H1 (cell line): ENCODE data around the gene VTI1B. TPM values are rescaled to one million over a fixed set of nuclear protein-coding genes. Genes with fewer than 3 reads are reported as not detected.

Source experiments
- CTCF ChIA-PET: fragments of 300-600 bp; sonication (Branson Sonifier 250); formaldehyde crosslinking; loops from one replicate; lab custom pipeline; 2021; ENCODE audit not compliant: partially characterized antibody; lab: Charles Lee
- POLR2A ChIA-PET: fragments of 300-600 bp; sonication (Branson Sonifier 250); formaldehyde crosslinking; loops from one replicate; lab custom pipeline; 2021; ENCODE audit warnings: inconsistent platforms; ENCODE audit not compliant: partially characterized antibody; lab: Charles Lee
- DNase-seq, 2 experiments: peaks; one replicate each; pipeline versions ENCODE4 v3.0.0 to v3.0.0-alpha.2; 2010 to 2022; ENCODE audit warnings: low spot score in 2 of 2, low read depth in 1 of 2, mixed read lengths in 1 of 2
- FAIRE-seq: peaks from 2 replicates; lab custom pipeline; 2011; peaks lifted over from hg19 to GRCh38; lab: Jason Lieb, UNC
- H2AFZ ChIP-seq: 2 replicates; pipeline ENCODE4 v1.8.1; 2012; ENCODE audit warnings: low read length, inconsistent platforms
- H2AK5ac ChIP-seq: 2 replicates; pipeline ENCODE4 v1.6.1; 2013; ENCODE audit warnings: low read depth, low read length
- H2BK120ac ChIP-seq: replicated peaks from 2 replicates; pipeline ENCODE3; 2013; ENCODE audit warnings: low read depth, low read length, inconsistent platforms
- H2BK12ac ChIP-seq: 2 replicates; pipeline ENCODE4 v1.6.1; 2013; ENCODE audit warnings: low read depth, low read length
- H2BK15ac ChIP-seq: 2 replicates; pipeline ENCODE4 v1.6.1; 2013; ENCODE audit warnings: low read length
- H2BK20ac ChIP-seq: 2 replicates; pipeline ENCODE4 v1.6.1; 2013; ENCODE audit warnings: low read length
- H2BK5ac ChIP-seq: 2 replicates; pipeline ENCODE4 v1.6.1; 2013; ENCODE audit warnings: low read depth, low read length
- H3K14ac ChIP-seq: 2 replicates; pipeline ENCODE4 v1.6.1; 2013; ENCODE audit warnings: inconsistent platforms; ENCODE audit not compliant: insufficient read length
- H3K18ac ChIP-seq: 2 replicates; pipeline ENCODE4 v1.6.1; 2013; ENCODE audit warnings: low read length; ENCODE audit errors: extremely low read depth
- H3K23ac ChIP-seq: 2 replicates; pipeline ENCODE4 v1.6.1; 2013; ENCODE audit warnings: inconsistent platforms; ENCODE audit not compliant: insufficient read length
- H3K23me2 ChIP-seq: 2 replicates; pipeline ENCODE4 v1.6.1; 2013; ENCODE audit warnings: low read depth, low read length
- H3K27ac ChIP-seq: 2 replicates; pipeline ENCODE4 v1.6.1; 2011; ENCODE audit warnings: low read depth, low read length, inconsistent platforms
- H3K27me3 ChIP-seq, 4 experiments: replicated peaks in 1 of 4; 1 replicate in 1 of 4; 2 replicates in 3 of 4; pipeline versions ENCODE4 v1.6.1 to v1.8.1; 2011 to 2013; ENCODE audit warnings: low read length in 3 of 4, mild to moderate bottlenecking in 3 of 4, inconsistent platforms in 2 of 4, mixed read lengths in 2 of 4, moderate library complexity in 1 of 4; ENCODE audit not compliant: control insufficient read depth in 3 of 4, insufficient read depth in 3 of 4; ENCODE audit errors: extremely low read depth in 1 of 4
- H3K36me3 ChIP-seq, 4 experiments: 2 replicates each; pipeline versions ENCODE4 v1.6.1 to v1.8.1; 2011 to 2013; ENCODE audit warnings: mild to moderate bottlenecking in 4 of 4, low read length in 3 of 4, moderate library complexity in 2 of 4, control low read depth in 1 of 4, inconsistent platforms in 1 of 4; ENCODE audit not compliant: insufficient read depth in 4 of 4, control insufficient read depth in 2 of 4
- H3K4ac ChIP-seq: replicated peaks from 2 replicates; pipeline ENCODE3; 2013; ENCODE audit warnings: low read length, low read depth, mixed read lengths, inconsistent platforms; ENCODE audit not compliant: insufficient read length
- H3K4me1 ChIP-seq, 4 experiments: replicated peaks in 1 of 4; 1 replicate in 1 of 4; 2 replicates in 3 of 4; pipeline versions ENCODE4 v1.6.1 to v1.8.1; 2011 to 2013; ENCODE audit warnings: low read length in 3 of 4, inconsistent platforms in 2 of 4, mixed read lengths in 1 of 4; ENCODE audit not compliant: insufficient read depth in 4 of 4, control insufficient read depth in 3 of 4
- H3K4me2 ChIP-seq, 2 experiments: 2 replicates each; pipeline versions ENCODE4 v1.6.1 to v1.8.1; 2011 to 2013; ENCODE audit warnings: low read depth in 2 of 2, low read length in 2 of 2, control low read depth in 1 of 2, inconsistent platforms in 1 of 2, mild to moderate bottlenecking in 1 of 2; ENCODE audit not compliant: insufficient read depth in 1 of 2
- H3K4me3 ChIP-seq, 4 experiments: fragments of 200-600, 300-600 bp in 1 of 4; sonication (generic), shearing (Covaris generic), sonication (Bioruptor Twin) in 1 of 4; 2 replicates each; pipeline versions ENCODE4 v1.5.1 to v1.8.1; 2011 to 2016; ENCODE audit warnings: low read length in 4 of 4, low read depth in 3 of 4, control low read depth in 2 of 4, inconsistent platforms in 2 of 4, mild to moderate bottlenecking in 2 of 4, mixed read lengths in 1 of 4, moderate library complexity in 1 of 4; ENCODE audit not compliant: insufficient read depth in 2 of 4; ENCODE audit errors: extremely low read depth in 1 of 4
- H3K56ac ChIP-seq: replicated peaks from 2 replicates; pipeline ENCODE3; 2013; ENCODE audit warnings: low read depth, mild to moderate bottlenecking, mixed read lengths, low read length, inconsistent platforms; ENCODE audit not compliant: insufficient read length
- H3K79me1 ChIP-seq: 2 replicates; pipeline ENCODE4 v1.6.1; 2013; ENCODE audit warnings: low read depth, low read length, control low read depth
- H3K79me2 ChIP-seq, 2 experiments: 2 replicates each; pipeline versions ENCODE4 v1.6.1 to v1.8.1; 2012 to 2013; ENCODE audit warnings: low read length in 2 of 2, mild to moderate bottlenecking in 2 of 2, inconsistent platforms in 1 of 2; ENCODE audit not compliant: insufficient read depth in 2 of 2, control insufficient read depth in 1 of 2
- H3K9ac ChIP-seq, 4 experiments: replicated peaks in 1 of 4; 1 replicate in 1 of 4; 2 replicates in 3 of 4; pipeline versions ENCODE4 v1.6.1 to v1.8.1; 2011 to 2013; ENCODE audit warnings: low read depth in 3 of 4, low read length in 3 of 4, control low read depth in 2 of 4, mild to moderate bottlenecking in 2 of 4, moderate library complexity in 2 of 4, inconsistent platforms in 1 of 4; ENCODE audit errors: extremely low read depth in 1 of 4
- H3K9me3 ChIP-seq, 2 experiments: 2 replicates each; pipeline versions ENCODE4 v1.6.1 to v1.8.1; 2012 to 2013; ENCODE audit warnings: mild to moderate bottlenecking in 2 of 2, moderate library complexity in 2 of 2, control low read depth in 1 of 2, inconsistent platforms in 1 of 2, low read depth in 1 of 2, low read length in 1 of 2, mixed read lengths in 1 of 2; ENCODE audit not compliant: insufficient read depth in 2 of 2
- H4K20me1 ChIP-seq, 2 experiments: replicated peaks in 1 of 2; 2 replicates each; pipeline versions ENCODE3 to v1.8.1; 2011 to 2013; ENCODE audit warnings: inconsistent platforms in 2 of 2, low read length in 2 of 2, mild to moderate bottlenecking in 1 of 2; ENCODE audit not compliant: insufficient read depth in 2 of 2, control insufficient read depth in 1 of 2
- H4K5ac ChIP-seq: 2 replicates; pipeline ENCODE4 v1.6.1; 2013; ENCODE audit warnings: low read length, low read depth, mixed read lengths, inconsistent platforms; ENCODE audit not compliant: insufficient read length
- H4K8ac ChIP-seq: 2 replicates; pipeline ENCODE4 v1.8.0; 2013; ENCODE audit warnings: mild to moderate bottlenecking, moderate library complexity, low read length, inconsistent platforms; ENCODE audit not compliant: insufficient read depth; ENCODE audit errors: extremely low read depth
- H4K91ac ChIP-seq: replicated peaks from 2 replicates; pipeline ENCODE3; 2013; ENCODE audit warnings: low read length, mixed read lengths, inconsistent platforms; ENCODE audit not compliant: insufficient read length
- CEBPB ChIP-seq: IDR thresholded peaks from 2 replicates; pipeline ENCODE4 v1.6.1; 2012; ENCODE audit warnings: low read depth, low read length
- CHD2 ChIP-seq: IDR thresholded peaks from 2 replicates; pipeline ENCODE4 v1.6.1; 2012; ENCODE audit warnings: low read length, improper control_type of control experiment
- CREB1 ChIP-seq: IDR thresholded peaks from 2 replicates; pipeline ENCODE4 v1.6.1; 2012; ENCODE audit warnings: inconsistent platforms
- E2F6 ChIP-seq: IDR thresholded peaks from 2 replicates; pipeline ENCODE4 v1.6.1; 2012; ENCODE audit warnings: inconsistent platforms
- POLR2A ChIP-seq, 2 experiments: IDR thresholded peaks; 1 replicate in 1 of 2; 2 replicates in 1 of 2; pipeline ENCODE4 v1.6.1; 2011; ENCODE audit warnings: low read depth in 2 of 2, low read length in 2 of 2, mild to moderate bottlenecking in 2 of 2; ENCODE audit errors: control extremely low read depth in 1 of 2
- RBBP5 ChIP-seq: IDR thresholded peaks from 2 replicates; pipeline ENCODE4 v1.7.1; 2012; ENCODE audit warnings: low read depth, mild to moderate bottlenecking, inconsistent platforms, low read length, moderate library complexity, borderline replicate concordance
- RNF2 ChIP-seq: fragments of 200-900, 300-1000 bp; sonication (generic); IDR thresholded peaks from 2 replicates; pipeline ENCODE4 v1.7.1; 2016; ENCODE audit warnings: borderline replicate concordance, low read depth, mild to moderate bottlenecking, antibody characterized with exemption, low read length; ENCODE audit not compliant: poor library complexity, severe bottlenecking; ENCODE audit errors: missing control alignments
- SP2 ChIP-seq: IDR thresholded peaks from 2 replicates; pipeline ENCODE4 v1.6.1; 2012; ENCODE audit warnings: mild to moderate bottlenecking, low read length, inconsistent platforms
- SRF ChIP-seq: IDR thresholded peaks from 2 replicates; pipeline ENCODE4 v1.6.1; 2011; ENCODE audit warnings: mild to moderate bottlenecking, low read depth, low read length, moderate library complexity
- TAF1 ChIP-seq: IDR thresholded peaks from 2 replicates; pipeline ENCODE4 v1.6.1; 2011; ENCODE audit warnings: mild to moderate bottlenecking, low read depth, low read length
- TBP ChIP-seq: IDR thresholded peaks from 2 replicates; pipeline ENCODE4 v1.6.1; 2011; ENCODE audit warnings: low read depth, low read length, improper control_type of control experiment
- YY1 ChIP-seq: IDR thresholded peaks from 2 replicates; pipeline ENCODE4 v1.6.1; 2011; ENCODE audit warnings: low read depth, mild to moderate bottlenecking, low read length
- WGBS, 2 experiments: shearing (Covaris generic) in 1 of 2; methylation state at CpG; one replicate each; pipeline versions ENCODE4 v1.1.6 to v1.1.7; 2013 to 2015; ENCODE audit warnings: low lambda C conversion rate in 2 of 2, mixed read lengths in 2 of 2, inconsistent platforms in 1 of 2, low coverage in 1 of 2, missing lambda C conversion rate in 1 of 2; ENCODE audit not compliant: insufficient replicate concordance in 2 of 2, insufficient coverage in 1 of 2, insufficient read length in 1 of 2; ENCODE audit errors: extremely low coverage in 1 of 2, missing lambda C conversion rate in 1 of 2; 5-methylcytosine and 5-hydroxymethylcytosine counted together
- polyA plus RNA-seq, 7 experiments: library from polyadenylated mRNA; depleted of rRNA in 3 of 7; stranded (reverse) in 5 of 7; unstranded in 2 of 7; fragments of >200 nt in 5 of 7; fragments of 200-250 nt in 2 of 7; gene quantifications; 1 replicate in 5 of 7; 2 replicates in 1 of 7; 4 replicates in 1 of 7; pipeline versions ENCODE4 v1.2.1 to v1.2.3, GENCODE V29; 2011 to 2013; ENCODE audit warnings: missing spikeins in 2 of 7, mixed read lengths in 2 of 7
- total RNA-seq: library from RNA; stranded (reverse); fragmentation: NEBNext Ultra II Directional; extraction: Animal tissue kit (Norgen Biotek cat#: 25700); gene quantifications from 2 replicates; pipeline ENCODE4 v1.2.1, GENCODE V29; 2021

VTI1B gene
- total and polyA plus RNA-seq, 2 of the 8 experiments (the other 6 are each of a cell fraction or from before 2014, with no cell fraction given), result 28.1 to 98.7 TPM

DNA sequence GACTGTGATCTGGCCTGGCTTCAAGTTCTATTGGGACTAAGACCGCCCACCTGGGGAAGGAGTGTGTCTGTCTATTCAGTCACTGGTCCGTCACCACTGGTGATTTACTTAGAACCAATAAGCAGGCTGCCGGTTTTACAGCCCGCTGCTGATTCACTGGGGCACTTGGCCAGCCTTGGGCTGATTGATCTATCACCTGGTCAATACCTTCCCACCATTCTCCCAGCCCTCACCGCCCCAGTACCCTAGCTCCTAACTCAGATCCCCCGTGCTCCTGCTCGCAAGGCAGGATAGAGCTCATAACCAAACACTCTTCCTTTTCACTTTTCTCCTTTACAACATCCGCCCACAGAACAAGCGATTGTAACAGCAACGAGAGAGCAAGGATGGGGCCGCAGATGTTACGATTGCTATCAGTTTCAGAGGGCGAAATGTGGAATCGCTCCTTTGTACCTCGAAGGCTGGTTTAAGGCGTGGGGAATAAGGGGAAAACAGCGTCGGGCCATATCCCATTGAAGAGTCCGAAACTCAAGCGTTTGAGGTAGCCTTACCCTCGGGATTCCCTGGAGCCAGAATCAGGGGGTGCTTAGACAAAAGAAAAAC is 20.5 kb upstream of the VTI1B start:
- Histone ChIP-seq H2BK15ac (no peak overlapping the region), H3K9me3 (no peaks in the 10 kb centered on the region), H3K14ac (no peak overlapping the region), H3K4ac (peak overlapping the region; percentile 28), H3K79me2 (peaks cover 10 to 54% of the 10 kb centered on the region in 2 experiments), H3K9ac (peak overlapping the region; percentile 77 to 81 (median 80)), H4K8ac (peak overlapping the region; percentile 81), H3K23me2 (0 out of 2 replicates have a peak, but pooled peaks cover 2% of the 10 kb centered on the region), H2AK5ac (no peak overlapping the region), H2BK120ac (no peak overlapping the region), H4K91ac (peak overlapping the region; percentile 20), H3K79me1 (peaks cover 8% of the 10 kb centered on the region; the same call in 1 of the 2 replicates), H2AFZ (no peak overlapping the region), H3K56ac (peak overlapping the region; percentile 85), H3K27me3 (peaks cover 0 to 2% (median 0%) of the 10 kb centered on the region in 4 experiments; a peak in 2 of 7 replicates), H3K36me3 (peaks cover 23 to 34% (median 31%) of the 10 kb centered on the region in 4 experiments), H3K4me1 (peaks cover 3 to 5% (median 4%) of the 10 kb centered on the region in 4 experiments; a peak in 4 of 7 replicates), H3K4me3 (peak overlapping the region; percentile 76 to 97 (median 87)), H4K5ac (peak overlapping the region; percentile 58), H4K20me1 (peaks cover 5 to 10% of the 10 kb centered on the region in 2 experiments), H3K27ac (peak overlapping the region; percentile 73), H3K4me2 (peak overlapping the region; percentile 64 to 85), H2BK20ac (no peak overlapping the region), H3K18ac (peak overlapping the region; percentile 41; the same call in 1 of the 2 replicates), H2BK12ac (no peak overlapping the region), H3K23ac (no peak overlapping the region), H2BK5ac (peak overlapping the region; percentile 49)
- CTCF ChIA-PET, result interaction anchor here (1.2 to 3.1 kb wide), 5 partner anchors 9 to 181 kb away, joined by 3 to 26 read pairs (median 4); no protein-coding TSS in a partner anchor
- POLR2A ChIA-PET, result interaction anchor here (0.9 to 3.0 kb wide), 20 partner anchors 9 to 259 kb away, joined by 3 to 21 read pairs (median 6); partner anchors contain the start of genes ARG2, PIGH, VTI1B and ZFYVE26
- 2% methylated on average over 21 of the region's 21 CpGs; no CpG with 5 or more reads in 1 of the 2 experiments for WGBS, 2 experiments
- peak; percentile 48 for FAIRE-seq
- DNase-seq, result peak; percentile 62 to 67
- TF ChIP-seq E2F6, result no peak
- TF ChIP-seq TBP, result peak; percentile 61
- peak; percentile 65 for TF ChIP-seq TAF1
- peak; percentile 83 for TF ChIP-seq CREB1
- no peak for TF ChIP-seq YY1
- no peak for TF ChIP-seq SP2
- TF ChIP-seq RBBP5, result 0 out of 2 replicates have a peak, but pooled peaks have one; percentile 22
- TF ChIP-seq POLR2A (IDR thresholded peaks at IDR 0.05; ENCODE audit: control extremely low read depth in 1 of 2, low read depth in 2 of 2, low read length in 2 of 2), result peak; percentile 41 to 70
- no peak for TF ChIP-seq CHD2
- no peak for TF ChIP-seq CEBPB
- TF ChIP-seq SRF, result no peak
- TF ChIP-seq RNF2, result no peak
